ENCODE data around the gene KCNH8. TPM values are rescaled to one million over a fixed set of nuclear protein-coding genes. Genes with fewer than 3 reads are reported as not detected.

KCNH8 gene
- total and polyA plus RNA-seq, 4 donors: 0.02 to 0.08 (median 0.05) TPM; not detected in 1

DNA sequence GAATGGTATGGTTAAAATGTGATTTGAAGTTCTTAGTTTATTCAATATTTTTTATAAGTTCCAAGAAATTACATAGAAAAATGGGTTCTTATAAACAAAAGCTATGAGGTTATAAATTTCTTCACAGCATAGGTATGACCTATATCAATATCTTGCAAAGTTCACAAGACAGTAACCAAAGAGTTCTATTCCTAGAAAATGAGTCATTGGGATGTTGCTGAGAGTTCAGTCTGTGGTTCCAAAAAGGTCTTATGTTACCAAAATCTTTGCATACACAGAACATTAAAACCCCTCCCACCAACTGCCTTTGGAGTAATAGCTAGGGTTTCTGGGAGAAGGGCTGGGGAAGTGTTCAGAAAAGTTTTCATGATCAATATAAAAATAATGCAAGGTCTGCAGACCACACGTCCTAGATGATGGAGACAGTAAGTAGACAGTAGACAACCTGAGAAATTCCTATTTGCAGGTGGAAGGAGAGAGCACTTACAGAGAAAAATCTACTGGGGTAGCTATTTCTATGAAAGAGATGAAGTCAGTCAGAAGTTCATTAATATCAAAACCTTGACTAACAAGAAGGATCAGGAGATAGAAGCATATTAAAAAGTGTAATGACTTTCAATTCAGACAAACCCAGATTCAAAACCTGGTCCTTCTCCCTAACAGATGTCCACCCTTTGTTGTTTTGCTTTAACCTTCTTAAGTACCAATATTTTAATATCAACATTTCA is 279.3 kb downstream of the KCNH8 start:
- DNase-seq (ENCODE audit: low spot score): no peak
- Histone ChIP-seq H3K4me3 (ENCODE audit: low read depth in 1 of 3, low read length in 3 of 3) (no peak overlapping the region), H3K4me1 (ENCODE audit: control insufficient read depth in 4 of 4, insufficient read depth in 4 of 4, low read length in 3 of 4) (no peaks in the 10 kb centered on the region), H3K9ac (ENCODE audit: low read depth in 1 of 2, low read length in 2 of 2) (no peak overlapping the region), H3K27me3 (ENCODE audit: control insufficient read depth in 4 of 4, insufficient read depth in 4 of 4, low read length in 3 of 4) (no peaks in the 10 kb centered on the region), H3K27ac (ENCODE audit: low read depth in 1 of 2, low read length in 2 of 2) (no peak overlapping the region), H3K36me3 (ENCODE audit: control insufficient read depth in 4 of 4, insufficient read depth in 3 of 4, low read depth in 1 of 4, low read length in 3 of 4) (no peaks in the 10 kb centered on the region), H3K9me3 (ENCODE audit: control insufficient read depth in 4 of 4, low read length in 3 of 4) (no peaks in the 10 kb centered on the region)
- TF ChIP-seq EGR1 (IDR thresholded peaks at IDR 0.05; ENCODE audit: low read depth in 2 of 2) (no peak), YY1 (IDR thresholded peaks at IDR 0.05) (no peak), GABPA (IDR thresholded peaks at IDR 0.05 in 1 of 2, conservative IDR thresholded peaks at IDR 0.05 in 1 of 2) (no peak)
- WGBS: 44% methylated on average over 1 of the region's 1 CpG

DNA sequence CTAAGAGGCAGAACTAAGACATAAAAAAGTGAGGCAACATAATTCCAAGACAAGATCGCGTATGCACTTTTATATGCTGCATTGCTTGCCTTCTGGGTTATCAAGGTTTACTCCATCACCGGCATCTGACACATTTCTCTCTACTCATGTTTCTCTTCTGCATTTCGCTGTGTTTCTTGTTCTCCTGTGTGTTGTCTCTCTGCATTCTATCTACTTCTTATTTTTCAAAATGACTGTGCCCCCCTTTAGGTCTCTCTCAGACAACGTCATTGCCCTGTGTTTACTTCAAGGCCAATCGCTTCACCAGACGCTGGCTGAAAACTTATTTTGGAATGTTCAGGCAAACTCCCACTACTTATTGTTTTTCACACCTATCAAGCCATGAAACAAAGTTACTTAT is 280.4 kb downstream of the KCNH8 start:
- no peak overlapping the region for H3K9ac ChIP-seq (ENCODE audit: low read depth in 1 of 2, low read length in 2 of 2)
- DNase-seq (ENCODE audit: low spot score): no peak
- H3K4me3 ChIP-seq (ENCODE audit: low read depth in 1 of 3, low read length in 3 of 3): no peak overlapping the region
- H3K9me3 ChIP-seq (ENCODE audit: control insufficient read depth in 4 of 4, low read length in 3 of 4): no peaks in the 10 kb centered on the region
- WGBS: 90% methylated on average over 7 of the region's 7 CpGs
- no peaks in the 10 kb centered on the region for H3K36me3 ChIP-seq (ENCODE audit: control insufficient read depth in 4 of 4, insufficient read depth in 3 of 4, low read depth in 1 of 4, low read length in 3 of 4)
- no peak overlapping the region for H3K27ac ChIP-seq (ENCODE audit: low read depth in 1 of 2, low read length in 2 of 2)
- H3K4me1 ChIP-seq (ENCODE audit: control insufficient read depth in 4 of 4, insufficient read depth in 4 of 4, low read length in 3 of 4): no peaks in the 10 kb centered on the region
- TF ChIP-seq, protein P1, sequence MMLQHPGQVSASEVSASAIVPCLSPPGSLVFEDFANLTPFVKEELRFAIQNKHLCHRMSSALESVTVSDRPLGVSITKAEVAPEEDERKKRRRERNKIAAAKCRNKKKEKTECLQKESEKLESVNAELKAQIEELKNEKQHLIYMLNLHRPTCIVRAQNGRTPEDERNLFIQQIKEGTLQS (IDR thresholded peaks at IDR 0.05): no peak
- TF ChIP-seq, protein P2, sequence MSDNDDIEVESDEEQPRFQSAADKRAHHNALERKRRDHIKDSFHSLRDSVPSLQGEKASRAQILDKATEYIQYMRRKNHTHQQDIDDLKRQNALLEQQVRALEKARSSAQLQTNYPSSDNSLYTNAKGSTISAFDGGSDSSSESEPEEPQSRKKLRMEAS (IDR thresholded peaks at IDR 0.05): no peak
- TF ChIP-seq, protein P3, sequence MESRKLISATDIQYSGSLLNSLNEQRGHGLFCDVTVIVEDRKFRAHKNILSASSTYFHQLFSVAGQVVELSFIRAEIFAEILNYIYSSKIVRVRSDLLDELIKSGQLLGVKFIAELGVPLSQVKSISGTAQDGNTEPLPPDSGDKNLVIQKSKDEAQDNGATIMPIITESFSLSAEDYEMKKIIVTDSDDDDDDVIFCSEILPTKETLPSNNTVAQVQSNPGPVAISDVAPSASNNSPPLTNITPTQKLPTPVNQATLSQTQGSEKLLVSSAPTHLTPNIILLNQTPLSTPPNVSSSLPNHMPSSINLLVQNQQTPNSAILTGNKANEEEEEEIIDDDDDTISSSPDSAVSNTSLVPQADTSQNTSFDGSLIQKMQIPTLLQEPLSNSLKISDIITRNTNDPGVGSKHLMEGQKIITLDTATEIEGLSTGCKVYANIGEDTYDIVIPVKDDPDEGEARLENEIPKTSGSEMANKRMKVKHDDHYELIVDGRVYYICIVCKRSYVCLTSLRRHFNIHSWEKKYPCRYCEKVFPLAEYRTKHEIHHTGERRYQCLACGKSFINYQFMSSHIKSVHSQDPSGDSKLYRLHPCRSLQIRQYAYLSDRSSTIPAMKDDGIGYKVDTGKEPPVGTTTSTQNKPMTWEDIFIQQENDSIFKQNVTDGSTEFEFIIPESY (IDR thresholded peaks at IDR 0.05): no peak
- TF ChIP-seq TAF1 (conservative IDR thresholded peaks at IDR 0.05) (no peak), FOXA2 (IDR thresholded peaks at IDR 0.05) (no peak), GABPA (IDR thresholded peaks at IDR 0.05 in 1 of 2, conservative IDR thresholded peaks at IDR 0.05 in 1 of 2) (no peak), JUND (IDR thresholded peaks at IDR 0.05) (no peak), EGR1 (IDR thresholded peaks at IDR 0.05; ENCODE audit: low read depth in 2 of 2) (no peak), RXRA (IDR thresholded peaks at IDR 0.05) (no peak), HNF4A (conservative IDR thresholded peaks at IDR 0.05) (no peak), SP1 (IDR thresholded peaks at IDR 0.05) (no peak), NR2F2 (IDR thresholded peaks at IDR 0.05) (no peak), YY1 (IDR thresholded peaks at IDR 0.05) (no peak)
- TF ChIP-seq, protein P4, sequence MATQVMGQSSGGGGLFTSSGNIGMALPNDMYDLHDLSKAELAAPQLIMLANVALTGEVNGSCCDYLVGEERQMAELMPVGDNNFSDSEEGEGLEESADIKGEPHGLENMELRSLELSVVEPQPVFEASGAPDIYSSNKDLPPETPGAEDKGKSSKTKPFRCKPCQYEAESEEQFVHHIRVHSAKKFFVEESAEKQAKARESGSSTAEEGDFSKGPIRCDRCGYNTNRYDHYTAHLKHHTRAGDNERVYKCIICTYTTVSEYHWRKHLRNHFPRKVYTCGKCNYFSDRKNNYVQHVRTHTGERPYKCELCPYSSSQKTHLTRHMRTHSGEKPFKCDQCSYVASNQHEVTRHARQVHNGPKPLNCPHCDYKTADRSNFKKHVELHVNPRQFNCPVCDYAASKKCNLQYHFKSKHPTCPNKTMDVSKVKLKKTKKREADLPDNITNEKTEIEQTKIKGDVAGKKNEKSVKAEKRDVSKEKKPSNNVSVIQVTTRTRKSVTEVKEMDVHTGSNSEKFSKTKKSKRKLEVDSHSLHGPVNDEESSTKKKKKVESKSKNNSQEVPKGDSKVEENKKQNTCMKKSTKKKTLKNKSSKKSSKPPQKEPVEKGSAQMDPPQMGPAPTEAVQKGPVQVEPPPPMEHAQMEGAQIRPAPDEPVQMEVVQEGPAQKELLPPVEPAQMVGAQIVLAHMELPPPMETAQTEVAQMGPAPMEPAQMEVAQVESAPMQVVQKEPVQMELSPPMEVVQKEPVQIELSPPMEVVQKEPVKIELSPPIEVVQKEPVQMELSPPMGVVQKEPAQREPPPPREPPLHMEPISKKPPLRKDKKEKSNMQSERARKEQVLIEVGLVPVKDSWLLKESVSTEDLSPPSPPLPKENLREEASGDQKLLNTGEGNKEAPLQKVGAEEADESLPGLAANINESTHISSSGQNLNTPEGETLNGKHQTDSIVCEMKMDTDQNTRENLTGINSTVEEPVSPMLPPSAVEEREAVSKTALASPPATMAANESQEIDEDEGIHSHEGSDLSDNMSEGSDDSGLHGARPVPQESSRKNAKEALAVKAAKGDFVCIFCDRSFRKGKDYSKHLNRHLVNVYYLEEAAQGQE (IDR thresholded peaks at IDR 0.05): no peak
- H3K27me3 ChIP-seq (ENCODE audit: control insufficient read depth in 4 of 4, insufficient read depth in 4 of 4, low read length in 3 of 4): no peaks in the 10 kb centered on the region
